Measurements from ENCODE around the gene RRAD.

GRCh38 chr16:66939366-66939765 lies 14.0 kb upstream of the RRAD start:
- TF ChIP-seq SUZ12 (IDR thresholded peaks at IDR 0.05; ENCODE audit: extremely low read depth, insufficient read depth, insufficient read length) (no peak), YY1 (IDR thresholded peaks at IDR 0.05; ENCODE audit: insufficient read depth, insufficient read length) (no peak)
